Activated CD8-positive, alpha-beta memory T cell treated with anti-CD3 and anti-CD28 coated beads, Interleukin-2, amount 50 U/mL, for 48 hours (primary cell): ENCODE data around the gene CHL1.

Experiments used
- DNase-seq: peaks from one replicate; pipeline ENCODE4 v3.0.0-alpha.2; 2020

CHL1 gene

GRCh38 chr3:196311-197148, at the start of gene CHL1:
TSS of gene CHL1 (plus strand) at chr3:196763. CDS start at chr3:319777, 123,014 bp downstream.
- no peak for DNase-seq

- DNase-seq: no peak
Measured at GRCh38 chr3:151614-152189, 44.9 kb upstream of the CHL1 start.

GRCh38 chr3:159974-160373, 36.6 kb upstream of the CHL1 start:
- DNase-seq: no peak

- DNase-seq: no peak
Measured at GRCh38 chr3:166071-166470, 30.5 kb upstream of the CHL1 start.

- no peak for DNase-seq
Measured at GRCh38 chr3:166799-167198, 29.8 kb upstream of the CHL1 start.

- DNase-seq: no peak
Measured at GRCh38 chr3:173886-174285, 22.7 kb upstream of the CHL1 start.

- DNase-seq: no peak
Measured at GRCh38 chr3:184976-185375, 11.6 kb upstream of the CHL1 start.

GRCh38 chr3:192215-192929, 4.2 kb upstream of the CHL1 start:
- no peak for DNase-seq

- no peak for DNase-seq
Measured at GRCh38 chr3:194001-194400, 2.6 kb upstream of the CHL1 start.

- DNase-seq: no peak
Measured at GRCh38 chr3:194421-194820, 2.1 kb upstream of the CHL1 start.

- DNase-seq: no peak
Measured at GRCh38 chr3:195666-196065, 897 bp upstream of the CHL1 start.

GRCh38 chr3:197149-197827, 725 bp downstream of the CHL1 start:
- DNase-seq: no peak

- no peak for DNase-seq
Measured at GRCh38 chr3:197828-198491, 1.4 kb downstream of the CHL1 start.

GRCh38 chr3:199835-200234, 3.3 kb downstream of the CHL1 start:
- DNase-seq: no peak

- DNase-seq: no peak
Measured at GRCh38 chr3:200758-201325, 4.3 kb downstream of the CHL1 start.

GRCh38 chr3:204102-204501, 7.5 kb downstream of the CHL1 start:
- no peak for DNase-seq

- DNase-seq: no peak
Measured at GRCh38 chr3:207973-208372, 11.4 kb downstream of the CHL1 start.

GRCh38 chr3:210669-211068, 14.1 kb downstream of the CHL1 start:
- DNase-seq: no peak

- DNase-seq: no peak
Measured at GRCh38 chr3:212432-212831, 15.9 kb downstream of the CHL1 start.

GRCh38 chr3:217099-217813, 20.7 kb downstream of the CHL1 start:
- no peak for DNase-seq

- no peak for DNase-seq
Measured at GRCh38 chr3:217948-218347, 21.4 kb downstream of the CHL1 start.
